GM23338 (cell line): ENCODE measurements around the gene IFIT5. TPM values are rescaled to one million over a fixed set of nuclear protein-coding genes. Genes with fewer than 3 reads are reported as not detected.

Experiments
- ATAC-seq: fragments of 200-7000 bp; cut with Tn5 transposase; 3 replicates; pipeline ENCODE4 v1.9.1; 2020
- DNase-seq: peaks from one replicate; pipeline ENCODE4 v3.0.0-alpha.2; 2015; ENCODE audit warnings: low spot score
- H2AFZ ChIP-seq: fragments of 200-600 bp; sonication (generic); 2 replicates; pipeline ENCODE4 v1.8.0; 2016; ENCODE audit warnings: antibody characterized with exemption, mild to moderate bottlenecking, moderate library complexity
- H3F3A ChIP-seq: fragments of 200-600 bp; sonication (generic); replicated peaks from 2 replicates; pipeline ENCODE4 v1.8.0; 2017; ENCODE audit warnings: antibody characterized with exemption, mixed run types, low read depth
- H3K27ac ChIP-seq: fragments of 200-600 bp; sonication (generic); 2 replicates; pipeline ENCODE4 v1.6.1; 2016; ENCODE audit warnings: low read depth
- H3K27me3 ChIP-seq: fragments of 200-600 bp; sonication (generic); 2 replicates; pipeline ENCODE4 v1.8.0; 2016; ENCODE audit warnings: mild to moderate bottlenecking, mixed run types, moderate library complexity; ENCODE audit not compliant: insufficient read depth
- H3K36me3 ChIP-seq: fragments of 200-600 bp; sonication (generic); 2 replicates; pipeline ENCODE4 v1.8.0; 2016; ENCODE audit warnings: mild to moderate bottlenecking; ENCODE audit not compliant: insufficient read depth
- H3K4me1 ChIP-seq: fragments of 200-600 bp; sonication (generic); 2 replicates; pipeline ENCODE4 v1.8.0; 2016; ENCODE audit warnings: mild to moderate bottlenecking, moderate library complexity; ENCODE audit not compliant: insufficient read depth
- H3K4me2 ChIP-seq: fragments of 200-600 bp; sonication (generic); 2 replicates; pipeline ENCODE4 v1.7.1; 2017; ENCODE audit warnings: mixed run types
- H3K4me3 ChIP-seq: fragments of 200-600 bp; sonication (generic); 2 replicates; pipeline ENCODE4 v1.6.1; 2016; ENCODE audit warnings: mixed run types
- H3K79me2 ChIP-seq: fragments of 200-600 bp; sonication (generic); replicated peaks from 2 replicates; pipeline ENCODE4 v1.8.0; 2017; ENCODE audit warnings: mild to moderate bottlenecking; ENCODE audit not compliant: insufficient read depth
- H3K9me2 ChIP-seq: fragments of 200-600 bp; sonication (generic); 2 replicates; pipeline ENCODE4 v1.8.0; 2017; ENCODE audit not compliant: insufficient read depth
- H4K20me1 ChIP-seq: fragments of 200-600 bp; sonication (generic); replicated peaks from 2 replicates; pipeline ENCODE4 v1.8.0; 2017; ENCODE audit warnings: mild to moderate bottlenecking; ENCODE audit not compliant: insufficient read depth
- H3K27ac Mint-ChIP-seq: 2 replicates; pipeline ENCODE4 v1.8.0; 2020; ENCODE audit warnings: inconsistent platforms, mild to moderate bottlenecking, moderate library complexity, mixed read lengths
- H3K27me3 Mint-ChIP-seq: 3 replicates; pipeline ENCODE4 v1.8.0; 2022; ENCODE audit warnings: low read depth, mild to moderate bottlenecking, moderate library complexity, mixed read lengths, inconsistent platforms; ENCODE audit not compliant: insufficient read depth, poor library complexity
- H3K36me3 Mint-ChIP-seq: 3 replicates; pipeline ENCODE4 v1.8.0; 2021; ENCODE audit warnings: low read depth, mild to moderate bottlenecking, inconsistent platforms, moderate library complexity, mixed read lengths
- H3K4me1 Mint-ChIP-seq: 3 replicates; pipeline ENCODE4 v1.8.0; 2020; ENCODE audit warnings: mild to moderate bottlenecking, inconsistent platforms, mixed read lengths
- H3K4me3 Mint-ChIP-seq: 3 replicates; pipeline ENCODE4 v1.8.0; 2021; ENCODE audit warnings: moderate library complexity, mild to moderate bottlenecking, inconsistent platforms, mixed read lengths
- H3K9me3 Mint-ChIP-seq: 3 replicates; pipeline ENCODE4 v1.8.0; 2020; ENCODE audit warnings: moderate library complexity, mild to moderate bottlenecking, inconsistent platforms, mixed read lengths
- JUNB ChIP-seq: IDR thresholded peaks from one replicate; pipeline ENCODE4 v1.6.1; 2016; ENCODE audit warnings: antibody characterized with exemption; ENCODE audit not compliant: unreplicated experiment
- NANOG ChIP-seq: IDR thresholded peaks from 2 replicates; pipeline ENCODE4 v1.6.1; 2016; ENCODE audit warnings: antibody characterized with exemption, borderline replicate concordance
- POLR2AphosphoS5 ChIP-seq: IDR thresholded peaks from 2 replicates; pipeline ENCODE4 v1.6.1; 2016; ENCODE audit warnings: antibody characterized with exemption, low read depth
- STAT1 ChIP-seq: IDR thresholded peaks from one replicate; pipeline ENCODE4 v1.6.1; 2016; ENCODE audit warnings: antibody characterized with exemption; ENCODE audit not compliant: unreplicated experiment
- polyA plus RNA-seq: library from polyadenylated mRNA; unstranded; fragments of >200 nt; fragmentation: Nextera tagmentation; extraction: Ambion mirVana; gene quantifications from 2 replicates; pipeline ENCODE4 v1.2.1, GENCODE V29; 2016
- total RNA-seq: library from RNA; depleted of rRNA; stranded (reverse); fragments of >200 nt; shearing (Covaris generic); gene quantifications from 2 replicates; pipeline ENCODE4 v1.2.3, GENCODE V29; 2014
- TF ChIP-seq, protein P1 (sequence below): IDR thresholded peaks from 2 replicates; pipeline ENCODE4 v1.6.1; 2016; ENCODE audit warnings: antibody characterized with exemption
- TF ChIP-seq, protein P2 (sequence below): IDR thresholded peaks from one replicate; pipeline ENCODE4 v1.6.1; 2018; ENCODE audit warnings: antibody characterized with exemption; ENCODE audit not compliant: unreplicated experiment
- TF ChIP-seq, protein P3 (sequence below): fragments of 250-450 bp; sonication (Bioruptor Pico); IDR thresholded peaks from 2 replicates; pipeline ENCODE4 v1.5.0; 2020; ENCODE audit warnings: mild to moderate bottlenecking, moderate library complexity

The IFIT5 gene
- total and polyA plus RNA-seq, 2 experiments from 2014 or later, result 2.7 to 3.2 TPM

DNA sequence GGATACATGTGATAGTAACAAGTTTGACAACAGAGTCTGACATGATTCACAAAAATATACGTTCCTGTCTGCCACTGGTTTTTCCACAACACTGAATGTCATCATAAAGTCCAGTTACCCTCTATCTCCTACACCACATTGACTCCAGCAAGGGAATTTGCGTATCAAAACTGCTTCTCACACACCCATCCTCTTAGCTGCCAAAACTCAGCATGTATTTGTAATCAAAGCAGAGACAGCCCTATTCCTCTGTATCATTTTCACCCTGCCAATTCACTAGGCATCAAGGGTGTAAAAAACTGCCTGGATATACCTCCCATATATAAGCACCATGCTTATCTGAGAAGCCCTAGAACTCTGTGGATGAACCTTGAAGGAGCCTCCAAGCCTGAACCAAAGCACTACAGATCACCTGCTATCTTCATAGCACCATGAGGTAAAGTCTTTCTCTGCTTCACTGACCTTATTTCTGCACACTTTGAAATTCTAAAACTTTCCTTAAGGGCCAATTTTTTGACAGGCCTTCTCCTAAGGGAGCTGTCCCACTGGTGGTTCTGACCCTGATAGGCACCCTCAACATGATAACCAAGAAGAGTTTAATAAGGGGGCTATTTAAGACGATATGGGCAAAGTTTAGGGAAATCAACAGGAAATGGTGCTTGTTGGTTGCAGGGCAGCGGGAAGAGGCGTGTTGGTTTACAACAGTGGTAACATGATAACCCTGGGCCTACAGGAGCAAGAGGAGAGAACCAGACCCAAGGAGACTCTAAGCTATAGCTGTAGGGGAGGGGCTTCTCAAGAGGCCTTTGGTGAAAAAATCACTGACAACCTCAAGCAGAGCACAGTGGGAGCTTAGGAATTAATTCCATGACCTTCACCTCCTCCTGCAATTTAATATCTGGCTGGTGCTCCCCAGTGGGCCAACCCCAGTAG lies 36.4 kb upstream of the IFIT5 start, which contains the start of gene IFIT1B:
Gene IFIT1B, plus strand, starts transcription at position 352 of the 933 bp plus-strand sequence. Its CDS starts 80 bp downstream, at position 432.
- H3K27me3 Mint-ChIP-seq, result no peaks in the 10 kb centered on the region
- H3K36me3 Mint-ChIP-seq, result no peaks in the 10 kb centered on the region
- H3K27me3 ChIP-seq, result no peaks in the 10 kb centered on the region
- H3K27ac ChIP-seq, result no peak within 1 kb of the TSS
- peaks cover 9% of the 10 kb centered on the region for H3K4me1 Mint-ChIP-seq
- H4K20me1 ChIP-seq, result no peaks in the 10 kb centered on the region
- H3K4me3 ChIP-seq, result no peak within 1 kb of the TSS
- H2AFZ ChIP-seq, result peak within 1 kb of the TSS; percentile 60
- H3K79me2 ChIP-seq, result no peaks in the 10 kb centered on the region
- H3K4me1 ChIP-seq, result peaks cover 5% of the 10 kb centered on the region; the same call in 1 of the 2 replicates
- DNase-seq, result peak; percentile 39
- no peaks in the 10 kb centered on the region; the same call in 1 of the 2 replicates for H3K9me2 ChIP-seq
- peak within 1 kb of the TSS; percentile 58; the same call in 1 of the 2 replicates for H3K4me2 ChIP-seq
- no peaks in the 10 kb centered on the region for H3K9me3 Mint-ChIP-seq
- H3K36me3 ChIP-seq, result no peaks in the 10 kb centered on the region
- no peak within 1 kb of the TSS for H3K4me3 Mint-ChIP-seq
- ATAC-seq, result peak; percentile 80
- no peak within 1 kb of the TSS for H3K27ac Mint-ChIP-seq
- no peaks in the 10 kb centered on the region for H3F3A ChIP-seq
- TF ChIP-seq, protein P1, sequence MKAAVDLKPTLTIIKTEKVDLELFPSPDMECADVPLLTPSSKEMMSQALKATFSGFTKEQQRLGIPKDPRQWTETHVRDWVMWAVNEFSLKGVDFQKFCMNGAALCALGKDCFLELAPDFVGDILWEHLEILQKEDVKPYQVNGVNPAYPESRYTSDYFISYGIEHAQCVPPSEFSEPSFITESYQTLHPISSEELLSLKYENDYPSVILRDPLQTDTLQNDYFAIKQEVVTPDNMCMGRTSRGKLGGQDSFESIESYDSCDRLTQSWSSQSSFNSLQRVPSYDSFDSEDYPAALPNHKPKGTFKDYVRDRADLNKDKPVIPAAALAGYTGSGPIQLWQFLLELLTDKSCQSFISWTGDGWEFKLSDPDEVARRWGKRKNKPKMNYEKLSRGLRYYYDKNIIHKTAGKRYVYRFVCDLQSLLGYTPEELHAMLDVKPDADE, result no peak
- TF ChIP-seq, protein P2, sequence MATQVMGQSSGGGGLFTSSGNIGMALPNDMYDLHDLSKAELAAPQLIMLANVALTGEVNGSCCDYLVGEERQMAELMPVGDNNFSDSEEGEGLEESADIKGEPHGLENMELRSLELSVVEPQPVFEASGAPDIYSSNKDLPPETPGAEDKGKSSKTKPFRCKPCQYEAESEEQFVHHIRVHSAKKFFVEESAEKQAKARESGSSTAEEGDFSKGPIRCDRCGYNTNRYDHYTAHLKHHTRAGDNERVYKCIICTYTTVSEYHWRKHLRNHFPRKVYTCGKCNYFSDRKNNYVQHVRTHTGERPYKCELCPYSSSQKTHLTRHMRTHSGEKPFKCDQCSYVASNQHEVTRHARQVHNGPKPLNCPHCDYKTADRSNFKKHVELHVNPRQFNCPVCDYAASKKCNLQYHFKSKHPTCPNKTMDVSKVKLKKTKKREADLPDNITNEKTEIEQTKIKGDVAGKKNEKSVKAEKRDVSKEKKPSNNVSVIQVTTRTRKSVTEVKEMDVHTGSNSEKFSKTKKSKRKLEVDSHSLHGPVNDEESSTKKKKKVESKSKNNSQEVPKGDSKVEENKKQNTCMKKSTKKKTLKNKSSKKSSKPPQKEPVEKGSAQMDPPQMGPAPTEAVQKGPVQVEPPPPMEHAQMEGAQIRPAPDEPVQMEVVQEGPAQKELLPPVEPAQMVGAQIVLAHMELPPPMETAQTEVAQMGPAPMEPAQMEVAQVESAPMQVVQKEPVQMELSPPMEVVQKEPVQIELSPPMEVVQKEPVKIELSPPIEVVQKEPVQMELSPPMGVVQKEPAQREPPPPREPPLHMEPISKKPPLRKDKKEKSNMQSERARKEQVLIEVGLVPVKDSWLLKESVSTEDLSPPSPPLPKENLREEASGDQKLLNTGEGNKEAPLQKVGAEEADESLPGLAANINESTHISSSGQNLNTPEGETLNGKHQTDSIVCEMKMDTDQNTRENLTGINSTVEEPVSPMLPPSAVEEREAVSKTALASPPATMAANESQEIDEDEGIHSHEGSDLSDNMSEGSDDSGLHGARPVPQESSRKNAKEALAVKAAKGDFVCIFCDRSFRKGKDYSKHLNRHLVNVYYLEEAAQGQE, result peak; percentile 21

DNA sequence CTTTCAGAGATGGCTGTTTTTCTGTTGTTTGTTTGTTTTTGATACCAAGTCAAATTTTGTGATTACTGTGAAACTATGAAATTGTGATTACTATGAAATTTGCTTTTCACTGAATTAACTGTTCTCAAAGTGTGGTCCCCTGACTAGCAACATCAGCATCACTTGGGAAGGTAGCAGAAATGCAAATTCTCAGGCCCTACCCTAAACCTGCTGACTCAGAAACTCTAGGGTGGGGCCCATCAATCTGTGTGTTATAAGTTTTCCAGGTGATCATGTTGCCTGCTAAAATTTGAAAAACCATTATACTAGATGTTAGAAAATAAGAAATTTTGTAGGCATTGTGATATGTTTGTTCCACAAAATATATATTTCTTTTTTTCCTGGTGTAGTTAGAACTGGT lies 35.3 kb upstream of the IFIT5 start:
- no peaks in the 10 kb centered on the region; the same call in 1 of the 2 replicates for H3K9me2 ChIP-seq
- H3K4me3 ChIP-seq, result no peak overlapping the region
- no peak overlapping the region for H2AFZ ChIP-seq
- peaks cover 5% of the 10 kb centered on the region; the same call in 1 of the 2 replicates for H3K4me1 ChIP-seq
- Mint-ChIP-seq H3K9me3 (no peaks in the 10 kb centered on the region), H3K4me3 (no peak overlapping the region), H3K4me1 (peaks cover 9% of the 10 kb centered on the region), H3K27ac (no peak overlapping the region), H3K27me3 (no peaks in the 10 kb centered on the region), H3K36me3 (no peaks in the 10 kb centered on the region)
- H3K27me3 ChIP-seq, result no peaks in the 10 kb centered on the region
- no peak overlapping the region; the same call in 1 of the 2 replicates for H3K4me2 ChIP-seq
- no peak overlapping the region for H3K27ac ChIP-seq
- H3K36me3 ChIP-seq, result no peaks in the 10 kb centered on the region
- no peaks in the 10 kb centered on the region for H3F3A ChIP-seq
- no peak for ATAC-seq
- no peaks in the 10 kb centered on the region for H4K20me1 ChIP-seq
- DNase-seq, result no peak
- no peaks in the 10 kb centered on the region for H3K79me2 ChIP-seq
- TF ChIP-seq STAT1, result no peak
- TF ChIP-seq, protein P3, sequence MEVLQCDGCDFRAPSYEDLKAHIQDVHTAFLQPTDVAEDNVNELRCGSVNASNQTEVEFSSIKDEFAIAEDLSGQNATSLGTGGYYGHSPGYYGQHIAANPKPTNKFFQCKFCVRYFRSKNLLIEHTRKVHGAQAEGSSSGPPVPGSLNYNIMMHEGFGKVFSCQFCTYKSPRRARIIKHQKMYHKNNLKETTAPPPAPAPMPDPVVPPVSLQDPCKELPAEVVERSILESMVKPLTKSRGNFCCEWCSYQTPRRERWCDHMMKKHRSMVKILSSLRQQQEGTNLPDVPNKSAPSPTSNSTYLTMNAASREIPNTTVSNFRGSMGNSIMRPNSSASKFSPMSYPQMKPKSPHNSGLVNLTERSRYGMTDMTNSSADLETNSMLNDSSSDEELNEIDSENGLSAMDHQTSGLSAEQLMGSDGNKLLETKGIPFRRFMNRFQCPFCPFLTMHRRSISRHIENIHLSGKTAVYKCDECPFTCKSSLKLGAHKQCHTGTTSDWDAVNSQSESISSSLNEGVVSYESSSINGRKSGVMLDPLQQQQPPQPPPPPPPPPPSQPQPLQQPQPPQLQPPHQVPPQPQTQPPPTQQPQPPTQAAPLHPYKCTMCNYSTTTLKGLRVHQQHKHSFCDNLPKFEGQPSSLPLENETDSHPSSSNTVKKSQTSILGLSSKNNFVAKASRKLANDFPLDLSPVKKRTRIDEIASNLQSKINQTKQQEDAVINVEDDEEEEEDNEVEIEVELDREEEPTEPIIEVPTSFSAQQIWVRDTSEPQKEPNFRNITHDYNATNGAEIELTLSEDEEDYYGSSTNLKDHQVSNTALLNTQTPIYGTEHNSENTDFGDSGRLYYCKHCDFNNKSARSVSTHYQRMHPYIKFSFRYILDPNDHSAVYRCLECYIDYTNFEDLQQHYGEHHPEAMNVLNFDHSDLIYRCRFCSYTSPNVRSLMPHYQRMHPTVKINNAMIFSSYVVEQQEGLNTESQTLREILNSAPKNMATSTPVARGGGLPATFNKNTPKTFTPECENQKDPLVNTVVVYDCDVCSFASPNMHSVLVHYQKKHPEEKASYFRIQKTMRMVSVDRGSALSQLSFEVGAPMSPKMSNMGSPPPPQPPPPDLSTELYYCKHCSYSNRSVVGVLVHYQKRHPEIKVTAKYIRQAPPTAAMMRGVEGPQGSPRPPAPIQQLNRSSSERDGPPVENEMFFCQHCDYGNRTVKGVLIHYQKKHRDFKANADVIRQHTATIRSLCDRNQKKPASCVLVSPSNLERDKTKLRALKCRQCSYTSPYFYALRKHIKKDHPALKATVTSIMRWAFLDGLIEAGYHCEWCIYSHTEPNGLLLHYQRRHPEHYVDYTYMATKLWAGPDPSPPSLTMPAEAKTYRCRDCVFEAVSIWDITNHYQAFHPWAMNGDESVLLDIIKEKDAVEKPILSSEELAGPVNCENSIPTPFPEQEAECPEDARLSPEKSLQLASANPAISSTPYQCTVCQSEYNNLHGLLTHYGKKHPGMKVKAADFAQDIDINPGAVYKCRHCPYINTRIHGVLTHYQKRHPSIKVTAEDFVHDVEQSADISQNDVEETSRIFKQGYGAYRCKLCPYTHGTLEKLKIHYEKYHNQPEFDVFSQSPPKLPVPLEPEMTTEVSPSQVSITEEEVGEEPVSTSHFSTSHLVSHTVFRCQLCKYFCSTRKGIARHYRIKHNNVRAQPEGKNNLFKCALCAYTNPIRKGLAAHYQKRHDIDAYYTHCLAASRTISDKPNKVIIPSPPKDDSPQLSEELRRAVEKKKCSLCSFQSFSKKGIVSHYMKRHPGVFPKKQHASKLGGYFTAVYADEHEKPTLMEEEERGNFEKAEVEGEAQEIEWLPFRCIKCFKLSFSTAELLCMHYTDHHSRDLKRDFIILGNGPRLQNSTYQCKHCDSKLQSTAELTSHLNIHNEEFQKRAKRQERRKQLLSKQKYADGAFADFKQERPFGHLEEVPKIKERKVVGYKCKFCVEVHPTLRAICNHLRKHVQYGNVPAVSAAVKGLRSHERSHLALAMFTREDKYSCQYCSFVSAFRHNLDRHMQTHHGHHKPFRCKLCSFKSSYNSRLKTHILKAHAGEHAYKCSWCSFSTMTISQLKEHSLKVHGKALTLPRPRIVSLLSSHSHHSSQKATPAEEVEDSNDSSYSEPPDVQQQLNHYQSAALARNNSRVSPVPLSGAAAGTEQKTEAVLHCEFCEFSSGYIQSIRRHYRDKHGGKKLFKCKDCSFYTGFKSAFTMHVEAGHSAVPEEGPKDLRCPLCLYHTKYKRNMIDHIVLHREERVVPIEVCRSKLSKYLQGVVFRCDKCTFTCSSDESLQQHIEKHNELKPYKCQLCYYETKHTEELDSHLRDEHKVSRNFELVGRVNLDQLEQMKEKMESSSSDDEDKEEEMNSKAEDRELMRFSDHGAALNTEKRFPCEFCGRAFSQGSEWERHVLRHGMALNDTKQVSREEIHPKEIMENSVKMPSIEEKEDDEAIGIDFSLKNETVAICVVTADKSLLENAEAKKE, result no peak
- TF ChIP-seq POLR2AphosphoS5, result no peak
- TF ChIP-seq NANOG, result no peak
- no peak for TF ChIP-seq JUNB
